NT2/D1 (cell line): Measurements from ENCODE around the gene ZNF768.

ENCODE experiments used
- SUZ12 ChIP-seq: IDR thresholded peaks from 2 replicates; pipeline ENCODE4 v1.6.1; 2011; ENCODE audit not compliant: insufficient read length, insufficient read depth; ENCODE audit errors: extremely low read depth
- YY1 ChIP-seq: IDR thresholded peaks from 2 replicates; pipeline ENCODE4 v1.6.1; 2011; ENCODE audit not compliant: insufficient read length, insufficient read depth
- ZNF274 ChIP-seq: IDR thresholded peaks from 2 replicates; pipeline ENCODE4 v1.6.1; 2011; ENCODE audit warnings: mild to moderate bottlenecking, low read depth, low read length

- TF ChIP-seq YY1, result no peak
- no peak for TF ChIP-seq ZNF274
- no peak for TF ChIP-seq SUZ12
Observed at GRCh38 chr16:30562021-30562420, 35.7 kb upstream of the ZNF768 start.
